ENCODE measurements around the gene CDC25B.

GRCh38 chr20:3767110-3767426 lies 29.0 kb upstream of the CDC25B start:
- TF ChIP-seq MYC (CRISPR knock-in tag; IDR thresholded peaks at IDR 0.05; ENCODE audit: borderline replicate concordance) (no peak), MAZ (IDR thresholded peaks at IDR 0.05; ENCODE audit: borderline replicate concordance, low read depth, low read length) (no peak), MAZ (CRISPR knock-in tag; IDR thresholded peaks at IDR 0.05; ENCODE audit: low read depth) (no peak; the same call in 1 of the 2 replicates), SNAI1 (CRISPR knock-in tag; IDR thresholded peaks at IDR 0.05; ENCODE audit: borderline replicate concordance) (no peak; the same call in 1 of the 2 replicates), HNF4G (IDR thresholded peaks at IDR 0.05; ENCODE audit: borderline replicate concordance, low read depth, low read length) (no peak), HNF4G (CRISPR knock-in tag; IDR thresholded peaks at IDR 0.05; ENCODE audit: borderline replicate concordance, low read depth) (no peak)

Measured in HepG2 (cell line).